Colonic mucosa (tissue), 4 donors: ENCODE results near the gene TBL3. TPM values are rescaled to one million over a fixed set of nuclear protein-coding genes. Genes with fewer than 3 reads are reported as not detected.

Experiments
- DNase-seq: peaks from one replicate; pipeline ENCODE4 v3.0.0-alpha.2; 2020
- H3K27ac ChIP-seq: fragments of 200-600 bp; one replicate; pipeline ENCODE4 v1.8.0; 2021
- H3K27me3 ChIP-seq: fragments of 200-600 bp; one replicate; pipeline ENCODE4 v1.8.0; 2021
- H3K36me3 ChIP-seq: fragments of 200-600 bp; one replicate; pipeline ENCODE4 v1.8.0; 2021
- H3K4me1 ChIP-seq: fragments of 200-600 bp; one replicate; pipeline ENCODE4 v1.8.0; 2021; ENCODE audit warnings: mild to moderate bottlenecking
- H3K4me3 ChIP-seq: fragments of 200-600 bp; one replicate; pipeline ENCODE4 v1.8.0; 2021
- H3K9ac ChIP-seq, 2 donors: one replicate each; pipeline ENCODE4 v1.7.0; 2013; ENCODE audit warnings: control low read depth in 2 of 2, low read depth in 2 of 2, low read length in 2 of 2
- H3K9me3 ChIP-seq: fragments of 200-600 bp; one replicate; pipeline ENCODE4 v1.8.0; 2021
- CTCF ChIP-seq: fragments of 200-600 bp; IDR thresholded peaks from one replicate; pipeline ENCODE4 v1.8.0; 2022; ENCODE audit warnings: antibody characterized with exemption, mild to moderate bottlenecking
- intact Hi-C: fragments of 100-400 bp; cut with DNase I; formaldehyde crosslinking; loops from one replicate; pipeline ENCODE4 v1.14.1; 2022
- total RNA-seq, 2 donors: library from RNA; stranded (reverse); fragmentation: NEBNext Ultra II Directional in 1 of 2; extraction: Animal tissue kit (Norgen Biotek cat#: 25700) in 1 of 2; gene quantifications; one replicate each; pipeline ENCODE4 v1.2.1, GENCODE V29; 2021
- donor health status: healthy.
- donor health status: DM: no; HTN: no; CAD: no.
- donor health status: DM: no; HTN: no; CAD: no.

The TBL3 gene
- total RNA-seq, 2 donors from 2014 or later, result 19.4 to 43.1 TPM

- TF ChIP-seq CTCF, result no peak
- H3K4me1 ChIP-seq, result peaks cover 11% of the 10 kb centered on the region
- no peak for DNase-seq
- no peak overlapping the region for H3K27ac ChIP-seq
- peaks cover 14% of the 10 kb centered on the region for H3K36me3 ChIP-seq
- H3K9me3 ChIP-seq, result no peaks in the 10 kb centered on the region
- no peak overlapping the region for H3K4me3 ChIP-seq
- intact Hi-C loops, result no loop called here
- H3K27me3 ChIP-seq, result no peaks in the 10 kb centered on the region
- no peak overlapping the region for H3K9ac ChIP-seq
These were observed 1.8 kb downstream of the TBL3 start for GRCh38 chr16:1973461-1974156.

- Histone ChIP-seq H3K27ac (no peak overlapping the region), H3K4me1 (peaks cover 11% of the 10 kb centered on the region), H3K36me3 (peaks cover 14% of the 10 kb centered on the region), H3K4me3 (no peak overlapping the region), H3K9me3 (no peaks in the 10 kb centered on the region), H3K9ac (no peak overlapping the region), H3K27me3 (no peaks in the 10 kb centered on the region)
- TF ChIP-seq CTCF, result no peak
- DNase-seq, result no peak
- intact Hi-C loops, result no loop called here
These were observed 2.6 kb downstream of the TBL3 start for GRCh38 chr16:1974157-1975070.

GRCh38 chr16:1975432-1976215 is 3.8 kb downstream of the TBL3 start:
- intact Hi-C loops, result no loop called here
- H3K36me3 ChIP-seq, result peaks cover 14% of the 10 kb centered on the region
- H3K9me3 ChIP-seq, result no peaks in the 10 kb centered on the region
- no peak overlapping the region for H3K27ac ChIP-seq
- no peak overlapping the region for H3K9ac ChIP-seq
- H3K4me1 ChIP-seq, result peaks cover 11% of the 10 kb centered on the region
- no peak for DNase-seq
- H3K4me3 ChIP-seq, result no peak overlapping the region
- peaks cover 6% of the 10 kb centered on the region for H3K27me3 ChIP-seq
- no peak for TF ChIP-seq CTCF

GRCh38 chr16:1976216-1976520 is 4.3 kb downstream of the TBL3 start:
- no peak for DNase-seq
- H3K9me3 ChIP-seq, result no peaks in the 10 kb centered on the region
- intact Hi-C loops, result no loop called here
- H3K4me1 ChIP-seq, result peaks cover 7% of the 10 kb centered on the region
- TF ChIP-seq CTCF, result no peak
- no peak overlapping the region for H3K4me3 ChIP-seq
- peaks cover 14% of the 10 kb centered on the region for H3K36me3 ChIP-seq
- H3K9ac ChIP-seq, result no peak overlapping the region
- H3K27ac ChIP-seq, result no peak overlapping the region
- H3K27me3 ChIP-seq, result peaks cover 8% of the 10 kb centered on the region
